Mammary epithelial cell (primary cell): Measurements from ENCODE around the gene FLII.

ENCODE experiments used
- EZH2 ChIP-seq: IDR thresholded peaks from 2 replicates; pipeline ENCODE4 v1.6.1; 2012; ENCODE audit warnings: low read length, inconsistent platforms, borderline replicate concordance
- TF ChIP-seq, protein P1 (sequence below), 2 donors: IDR thresholded peaks in 1 of 2; conservative IDR thresholded peaks in 1 of 2; 2 replicates each; pipeline ENCODE4 v1.5.1; 2011 to 2012; ENCODE audit warnings: inconsistent platforms in 2 of 2, low read length in 2 of 2, mild to moderate bottlenecking in 2 of 2, control low read depth in 1 of 2, low read depth in 1 of 2; ENCODE audit not compliant: insufficient read depth in 1 of 2; ENCODE audit errors: extremely low read depth in 1 of 2

DNA sequence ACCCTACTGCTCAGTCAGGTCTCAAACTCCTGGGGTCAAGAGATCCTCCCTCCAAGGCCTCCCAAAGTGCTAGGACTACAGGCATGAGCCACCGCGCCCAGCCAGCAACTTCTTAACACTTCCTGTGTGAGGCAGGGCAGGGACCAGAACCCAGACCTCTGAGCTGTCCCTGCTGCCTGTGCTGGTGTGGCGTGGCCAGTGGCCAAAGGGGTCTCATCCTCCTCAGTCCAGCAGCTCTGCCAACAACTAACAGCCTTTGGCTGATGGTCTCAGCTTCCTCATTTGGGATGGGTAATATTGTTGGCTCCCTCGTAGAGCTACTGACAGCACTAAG lies 34.5 kb downstream of the FLII start:
- TF ChIP-seq, protein P1, sequence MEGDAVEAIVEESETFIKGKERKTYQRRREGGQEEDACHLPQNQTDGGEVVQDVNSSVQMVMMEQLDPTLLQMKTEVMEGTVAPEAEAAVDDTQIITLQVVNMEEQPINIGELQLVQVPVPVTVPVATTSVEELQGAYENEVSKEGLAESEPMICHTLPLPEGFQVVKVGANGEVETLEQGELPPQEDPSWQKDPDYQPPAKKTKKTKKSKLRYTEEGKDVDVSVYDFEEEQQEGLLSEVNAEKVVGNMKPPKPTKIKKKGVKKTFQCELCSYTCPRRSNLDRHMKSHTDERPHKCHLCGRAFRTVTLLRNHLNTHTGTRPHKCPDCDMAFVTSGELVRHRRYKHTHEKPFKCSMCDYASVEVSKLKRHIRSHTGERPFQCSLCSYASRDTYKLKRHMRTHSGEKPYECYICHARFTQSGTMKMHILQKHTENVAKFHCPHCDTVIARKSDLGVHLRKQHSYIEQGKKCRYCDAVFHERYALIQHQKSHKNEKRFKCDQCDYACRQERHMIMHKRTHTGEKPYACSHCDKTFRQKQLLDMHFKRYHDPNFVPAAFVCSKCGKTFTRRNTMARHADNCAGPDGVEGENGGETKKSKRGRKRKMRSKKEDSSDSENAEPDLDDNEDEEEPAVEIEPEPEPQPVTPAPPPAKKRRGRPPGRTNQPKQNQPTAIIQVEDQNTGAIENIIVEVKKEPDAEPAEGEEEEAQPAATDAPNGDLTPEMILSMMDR (conservative IDR thresholded peaks at IDR 0.05 in 1 of 2, IDR thresholded peaks at IDR 0.05 in 1 of 2; ENCODE audit: extremely low read depth in 1 of 2, insufficient read depth in 1 of 2, low read depth in 1 of 2, low read length in 2 of 2) = no peak
- TF ChIP-seq EZH2 = no peak
